GM19351 (cell line): ENCODE measurements around the gene DLK2.
"Not testable (repeated sequence)": the region's sequence is repeated elsewhere in the genome, so short reads cannot be mapped to it uniquely, and the experiment has no call there.

Experiments used
- ATAC-seq: cut with Tn5 transposase; IDR thresholded peaks from one replicate; pipeline ENCODE4 v1.9.1; 2021; ENCODE audit warnings: mild to moderate bottlenecking, moderate library complexity; ENCODE audit not compliant: unreplicated experiment

DLK2 gene

GRCh38 chr6:43432009-43432945 is 23.1 kb downstream of the DLK2 start:
- ATAC-seq = no peak

GRCh38 chr6:43428874-43429273 is 26.5 kb downstream of the DLK2 start:
- no peak for ATAC-seq

DNA sequence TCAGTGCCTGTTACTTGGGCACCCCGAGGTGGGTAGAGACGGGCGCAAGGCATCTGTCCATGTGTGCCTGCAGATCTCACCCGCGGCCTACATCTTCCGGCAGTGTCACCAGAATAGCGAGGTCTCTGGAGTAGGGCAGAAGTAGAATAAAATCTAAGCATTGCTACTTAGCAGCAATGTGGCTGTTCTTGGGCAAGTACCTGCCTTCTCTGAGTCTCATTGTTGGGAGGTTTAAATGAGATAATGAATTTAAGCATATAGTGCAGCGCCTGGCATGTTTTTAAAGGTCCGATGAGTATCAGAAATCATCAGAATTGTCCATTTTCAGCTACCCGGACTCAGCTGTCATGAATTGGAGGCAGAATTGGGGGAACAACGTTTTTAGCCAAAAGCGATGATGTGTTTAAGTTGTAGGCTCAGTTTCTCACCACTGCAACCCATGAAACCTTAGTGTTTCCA is 27.2 kb downstream of the DLK2 start:
- ATAC-seq = no peak

DNA sequence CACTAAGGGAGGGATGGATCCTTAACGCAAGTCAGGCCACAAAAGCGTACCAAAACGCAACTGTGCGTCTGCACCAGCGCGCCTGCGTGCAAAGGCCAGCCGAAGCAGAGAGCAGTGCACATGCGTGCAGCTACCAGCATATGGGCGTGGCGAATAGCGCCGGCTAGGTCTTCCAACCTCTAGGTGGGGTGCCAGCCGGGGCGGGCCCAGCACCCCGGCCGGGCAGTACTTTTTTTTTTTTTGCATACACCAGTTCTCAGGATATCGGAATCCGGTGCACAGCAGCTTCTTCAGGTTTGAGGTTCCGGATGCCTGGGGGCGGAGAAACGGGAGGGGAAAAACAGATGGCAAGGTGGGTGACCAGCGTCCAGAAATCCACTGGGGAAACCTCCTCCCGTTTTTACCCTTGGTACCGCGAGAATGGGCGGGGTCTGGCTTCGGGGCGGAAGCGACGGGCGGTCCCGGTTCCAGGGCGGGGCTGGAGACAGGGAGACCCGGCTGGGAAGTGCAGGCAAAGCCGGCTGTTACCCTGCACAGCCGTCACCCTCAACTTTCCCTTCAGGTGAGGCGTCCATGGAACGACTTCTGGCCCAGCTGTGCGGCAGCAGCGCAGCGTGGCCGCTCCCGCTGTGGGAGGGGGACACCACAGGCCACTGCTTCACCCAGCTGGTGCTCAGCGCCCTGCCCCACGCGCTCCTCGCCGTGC is 27.8 kb downstream of the DLK2 start, which contains the start of gene ABCC10:
ABCC10 (plus strand) TSS at position 136 of the 706 bp plus-strand sequence; CDS start at position 574, 438 bp downstream.
- ATAC-seq = peak; percentile 93

- no peak for ATAC-seq
These were observed 28.4 kb downstream of the DLK2 start for GRCh38 chr6:43426928-43427405.

DNA sequence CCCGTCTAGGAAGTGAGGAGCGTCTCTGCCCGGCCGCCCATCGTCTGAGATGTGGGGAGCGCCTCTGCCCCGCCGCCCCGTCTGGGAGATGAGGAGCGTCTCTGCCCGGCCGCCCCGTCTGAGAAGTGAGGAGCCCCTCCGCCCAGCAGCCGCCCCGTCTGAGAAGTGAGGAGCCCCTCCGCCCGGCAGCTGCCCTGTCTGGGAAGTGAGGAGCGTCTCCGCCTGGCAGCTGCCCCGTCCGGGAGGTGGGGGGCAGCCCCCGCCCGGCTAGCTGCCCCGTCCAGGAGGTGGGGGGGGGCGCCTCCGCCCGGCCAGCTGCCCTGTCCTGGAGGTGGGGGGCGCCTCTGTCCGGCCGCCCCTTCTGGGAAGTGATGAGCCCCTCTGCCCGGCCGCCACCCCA is 30.3 kb downstream of the DLK2 start:
- ATAC-seq = not testable (repeated sequence)

DNA sequence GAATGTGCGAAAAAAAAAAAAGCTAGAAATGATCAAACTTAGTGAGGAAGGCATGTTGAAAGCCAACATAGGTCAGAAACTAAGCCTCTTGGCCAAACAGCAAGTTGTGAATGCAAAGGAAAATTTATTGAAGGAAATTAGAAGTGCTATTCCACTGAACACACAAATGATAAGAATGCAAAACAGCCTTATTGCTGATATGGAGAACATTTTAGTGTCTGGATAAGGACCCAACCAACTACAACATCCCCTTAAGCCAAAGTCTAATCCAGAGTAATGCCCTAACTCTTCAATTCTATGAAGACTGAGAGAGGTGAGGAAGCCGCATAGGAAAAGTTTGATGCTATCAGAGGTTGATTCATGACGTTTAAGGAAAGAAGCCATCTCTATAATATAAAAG is 33.5 kb downstream of the DLK2 start:
- no peak for ATAC-seq

GRCh38 chr6:43420012-43420709 is 35.2 kb downstream of the DLK2 start:
- no peak for ATAC-seq

- ATAC-seq = no peak
These were observed 38.4 kb downstream of the DLK2 start for GRCh38 chr6:43416935-43417334.

GRCh38 chr6:43415275-43415674 is 40.1 kb downstream of the DLK2 start:
- ATAC-seq = not testable (repeated sequence)

DNA sequence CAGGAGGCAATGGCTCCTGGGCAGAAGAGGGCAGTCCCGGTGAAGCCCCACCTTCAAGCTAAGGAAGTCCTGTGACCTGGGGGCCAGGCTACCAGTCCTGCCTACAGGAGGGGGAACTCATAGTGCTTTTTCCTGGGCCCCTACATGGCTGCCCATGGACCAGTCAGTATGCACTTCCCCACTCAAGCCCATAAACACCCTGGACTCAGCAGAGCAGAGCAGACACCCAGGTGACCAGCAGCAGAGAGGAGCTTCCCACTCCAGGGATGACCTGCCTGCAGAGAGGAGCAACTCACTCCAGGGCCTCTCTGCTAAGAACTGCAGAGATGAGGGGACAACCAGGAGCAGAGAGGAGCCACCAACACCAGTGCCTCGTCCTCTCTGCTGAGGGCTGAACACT is 42.3 kb downstream of the DLK2 start:
- ATAC-seq = no peak

DNA sequence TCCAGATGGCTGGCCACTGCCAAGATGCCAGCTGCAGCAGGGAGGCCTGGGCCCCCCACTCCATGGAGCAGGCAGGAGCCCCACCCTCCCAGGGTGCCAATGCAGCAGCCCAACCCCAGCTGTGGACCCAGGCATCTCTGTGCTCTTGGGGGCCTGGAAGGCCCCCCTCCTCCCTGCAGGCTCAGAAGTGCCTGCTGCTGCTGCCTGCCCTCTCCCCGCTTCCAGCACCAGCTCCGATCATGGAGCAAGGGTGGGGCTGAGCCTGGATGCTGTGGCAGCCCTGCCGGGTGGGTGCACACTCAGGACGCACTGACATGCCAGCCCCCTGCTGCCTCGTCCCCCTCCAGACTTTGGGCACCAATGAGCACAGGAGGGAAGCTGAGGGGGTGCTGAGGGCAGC is 42.8 kb downstream of the DLK2 start:
- no peak for ATAC-seq

DNA sequence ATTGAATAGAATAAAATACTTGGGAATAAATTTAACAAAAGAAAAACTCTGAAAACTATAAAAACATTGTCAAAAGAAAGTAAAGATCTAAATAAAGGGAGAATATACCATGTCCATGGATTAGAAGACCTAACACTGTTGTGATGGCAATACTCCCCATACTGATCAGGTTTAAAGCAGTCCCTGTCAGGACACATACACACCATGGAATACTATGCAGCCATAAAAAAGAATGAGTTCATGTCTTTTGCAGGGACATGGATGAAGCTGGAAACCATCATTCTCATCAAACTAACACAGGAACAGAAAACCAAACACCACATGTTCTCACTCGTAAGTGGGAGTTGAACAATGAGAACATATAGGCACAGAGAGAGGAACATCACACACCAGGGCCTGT is 44.6 kb downstream of the DLK2 start:
- ATAC-seq = not testable (repeated sequence)

- ATAC-seq = no peak
These were observed 47.1 kb downstream of the DLK2 start for GRCh38 chr6:43408259-43408658.

DNA sequence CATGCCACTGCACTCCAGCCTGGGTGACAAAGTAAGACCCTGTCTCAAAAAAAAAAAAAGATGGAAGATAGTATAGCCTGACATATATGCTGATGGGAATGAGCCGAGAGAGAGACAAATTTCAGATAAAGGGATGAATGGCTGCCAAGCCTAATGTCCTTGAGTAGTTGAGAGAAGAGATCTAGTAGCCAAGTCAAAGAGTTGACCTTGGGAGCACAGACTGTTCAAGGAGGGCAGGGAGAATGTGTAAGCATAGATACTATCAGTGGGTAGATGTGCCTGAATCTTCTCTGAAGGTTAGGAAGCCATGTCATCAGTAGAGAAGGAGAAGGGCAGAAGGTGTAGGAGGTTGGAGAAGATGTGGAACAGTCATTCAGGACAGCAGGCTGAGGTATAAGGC is 48.1 kb downstream of the DLK2 start:
- no peak for ATAC-seq

DNA sequence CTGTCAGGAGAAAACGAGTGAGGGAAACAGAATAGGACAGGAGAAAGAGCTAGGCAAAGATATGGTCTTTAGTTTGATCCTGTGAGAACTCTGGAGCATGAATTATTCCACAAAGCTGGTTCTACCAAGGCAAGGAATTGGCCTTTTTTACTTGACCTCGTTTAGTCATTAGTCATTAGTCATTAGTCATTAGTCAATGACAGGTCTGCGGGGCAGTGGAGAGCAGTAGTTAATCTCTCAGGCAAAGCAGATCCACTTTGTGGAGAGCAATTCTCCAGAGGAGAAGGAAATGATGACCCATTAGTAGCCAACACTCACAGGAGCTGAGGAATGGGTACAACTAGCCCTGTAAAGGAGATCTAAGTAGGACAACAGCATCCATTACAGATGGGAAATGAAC is 50.0 kb downstream of the DLK2 start:
- ATAC-seq = no peak

DNA sequence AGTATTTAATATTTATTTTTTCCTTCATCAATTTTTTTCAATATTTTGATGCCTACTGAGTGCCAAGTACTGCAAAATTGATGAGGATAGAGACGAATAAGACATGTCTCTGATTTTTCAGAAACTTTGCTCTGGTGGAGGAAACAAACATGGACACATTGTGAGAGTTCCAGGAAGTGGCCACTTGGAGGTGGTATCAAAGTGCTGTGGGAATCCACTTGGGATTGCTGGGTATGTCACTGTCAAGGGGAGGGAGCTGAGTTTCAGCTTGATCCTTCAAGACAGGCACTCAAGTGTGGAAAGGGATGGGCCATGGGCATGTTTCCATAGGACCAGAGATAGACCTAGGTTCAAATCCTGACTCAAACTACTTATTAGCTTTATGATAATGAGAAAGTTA is 52.5 kb downstream of the DLK2 start:
- no peak for ATAC-seq

DNA sequence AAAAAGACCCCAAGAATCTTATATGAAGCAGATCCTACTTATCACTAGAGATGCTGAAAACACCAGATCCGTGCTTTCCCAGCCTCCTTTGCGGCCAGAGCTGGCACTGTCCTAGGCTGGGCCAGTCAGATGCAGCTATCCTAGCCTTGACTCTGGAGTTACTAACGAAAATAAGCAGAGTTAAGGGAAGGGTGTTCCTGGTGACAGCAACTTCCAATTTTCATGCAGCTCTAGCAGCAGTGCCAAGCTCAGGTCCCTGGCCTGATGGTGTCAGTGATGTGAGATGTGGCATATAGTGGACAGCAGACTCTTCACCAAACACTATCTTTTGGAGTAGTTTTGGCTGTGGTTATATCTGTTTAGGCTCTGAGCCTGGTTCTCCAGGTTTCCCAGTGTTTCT is 53.6 kb downstream of the DLK2 start:
- ATAC-seq = no peak
